Dendritic cell treated with granulocyte-macrophage colony-stimulating factor and Interleukin-4, amounts not matched to agents 40 ng/mL and 50 ng/mL, for 4 days (primary cell): ENCODE results near the gene CASK.

ENCODE experiments used
- H3K27ac Mint-ChIP-seq: one replicate; pipeline ENCODE4 v1.8.0; 2022; ENCODE audit warnings: mild to moderate bottlenecking, mixed read lengths
- H3K27me3 Mint-ChIP-seq: one replicate; pipeline ENCODE4 v1.8.0; 2022; ENCODE audit warnings: mild to moderate bottlenecking, mixed read lengths
- H3K36me3 Mint-ChIP-seq: one replicate; pipeline ENCODE4 v1.8.0; 2022; ENCODE audit warnings: low read depth, mixed read lengths
- H3K4me1 Mint-ChIP-seq: one replicate; pipeline ENCODE4 v1.8.0; 2022; ENCODE audit warnings: low read depth, mixed read lengths
- H3K4me3 Mint-ChIP-seq: one replicate; pipeline ENCODE4 v1.8.0; 2022; ENCODE audit warnings: mild to moderate bottlenecking, moderate library complexity, mixed read lengths
- H3K9me3 Mint-ChIP-seq: one replicate; pipeline ENCODE4 v1.8.0; 2022; ENCODE audit warnings: mixed read lengths
- intact Hi-C: fragments of 100-400 bp; cut with micrococcal nuclease; formaldehyde crosslinking; loops from one replicate; pipeline ENCODE4 v1.15.0; 2022

CASK gene

DNA sequence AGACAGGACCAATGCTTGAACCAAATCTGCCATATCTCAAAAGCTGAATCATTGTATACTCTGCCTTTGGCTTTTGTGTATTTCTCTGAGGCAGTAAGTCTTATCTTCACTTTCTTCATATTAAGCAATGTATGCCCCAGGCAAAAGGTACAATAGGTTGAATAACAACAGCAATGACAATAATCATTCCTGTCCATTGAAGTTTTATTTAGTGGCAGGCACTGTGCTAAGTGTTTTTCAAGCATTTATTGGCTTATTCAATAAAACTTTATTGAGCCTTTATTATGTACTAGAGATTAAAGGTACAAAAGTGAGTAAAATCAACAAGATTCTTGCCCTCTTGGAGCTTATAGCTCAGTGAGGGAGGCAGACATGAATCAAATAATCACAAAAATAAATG is 8.2 kb upstream of the CASK start:
- H3K27me3 Mint-ChIP-seq = peaks cover 2% of the 10 kb centered on the region
- H3K4me3 Mint-ChIP-seq = no peak overlapping the region

DNA sequence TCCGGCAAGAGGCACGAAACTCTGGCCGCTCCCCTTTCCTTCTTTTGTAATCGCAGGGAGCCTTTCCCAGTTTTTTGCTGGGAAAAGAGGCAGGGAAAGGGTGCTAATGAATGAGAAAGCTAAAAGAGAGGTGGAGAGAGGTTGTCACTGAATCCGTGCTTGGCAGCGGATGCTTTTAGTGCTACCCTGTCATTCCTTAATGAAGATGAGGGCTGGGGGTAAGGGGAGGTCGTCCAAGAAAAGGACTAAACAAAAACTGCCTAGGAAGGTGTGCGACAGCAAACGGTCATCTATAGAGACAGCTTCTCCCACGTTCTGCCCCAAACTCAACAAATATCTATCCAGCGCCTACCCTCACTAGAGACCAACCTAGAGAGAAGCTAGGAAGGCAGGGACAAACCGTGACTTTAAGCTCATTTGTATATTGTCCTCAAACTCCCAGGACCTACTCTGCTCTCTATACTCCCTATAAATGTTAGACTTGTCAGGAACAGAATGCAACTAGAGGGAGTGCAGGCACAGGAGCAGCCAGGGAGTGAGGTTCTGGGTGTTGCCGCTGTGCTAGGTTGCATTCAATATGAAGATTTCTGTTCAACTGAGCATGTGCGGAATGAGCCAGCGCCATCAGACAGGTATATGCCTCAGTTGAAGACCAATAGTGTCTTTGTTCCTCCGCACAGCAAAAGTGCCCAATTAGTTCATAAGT is 777 bp upstream of the CASK start:
- H3K9me3 Mint-ChIP-seq = no peaks in the 10 kb centered on the region
- H3K27ac Mint-ChIP-seq = peak overlapping the region; percentile 73
- H3K4me1 Mint-ChIP-seq = peaks cover 9% of the 10 kb centered on the region
- peaks cover 10% of the 10 kb centered on the region for H3K27me3 Mint-ChIP-seq
- H3K4me3 Mint-ChIP-seq = peak overlapping the region; percentile 85
- intact Hi-C loops = loop anchor here (10.0 kb wide), 2 partner anchors 119 to 1731 kb away; partner anchors contain the start of gene MAOA
- H3K36me3 Mint-ChIP-seq = peaks cover 7% of the 10 kb centered on the region

More for the DNA sequence above, 8.2 kb upstream of the CASK start:
- peaks cover 5% of the 10 kb centered on the region for H3K4me1 Mint-ChIP-seq
- no peak overlapping the region for H3K27ac Mint-ChIP-seq
- intact Hi-C loops = no loop called here
- no peaks in the 10 kb centered on the region for H3K36me3 Mint-ChIP-seq
- no peaks in the 10 kb centered on the region for H3K9me3 Mint-ChIP-seq

DNA sequence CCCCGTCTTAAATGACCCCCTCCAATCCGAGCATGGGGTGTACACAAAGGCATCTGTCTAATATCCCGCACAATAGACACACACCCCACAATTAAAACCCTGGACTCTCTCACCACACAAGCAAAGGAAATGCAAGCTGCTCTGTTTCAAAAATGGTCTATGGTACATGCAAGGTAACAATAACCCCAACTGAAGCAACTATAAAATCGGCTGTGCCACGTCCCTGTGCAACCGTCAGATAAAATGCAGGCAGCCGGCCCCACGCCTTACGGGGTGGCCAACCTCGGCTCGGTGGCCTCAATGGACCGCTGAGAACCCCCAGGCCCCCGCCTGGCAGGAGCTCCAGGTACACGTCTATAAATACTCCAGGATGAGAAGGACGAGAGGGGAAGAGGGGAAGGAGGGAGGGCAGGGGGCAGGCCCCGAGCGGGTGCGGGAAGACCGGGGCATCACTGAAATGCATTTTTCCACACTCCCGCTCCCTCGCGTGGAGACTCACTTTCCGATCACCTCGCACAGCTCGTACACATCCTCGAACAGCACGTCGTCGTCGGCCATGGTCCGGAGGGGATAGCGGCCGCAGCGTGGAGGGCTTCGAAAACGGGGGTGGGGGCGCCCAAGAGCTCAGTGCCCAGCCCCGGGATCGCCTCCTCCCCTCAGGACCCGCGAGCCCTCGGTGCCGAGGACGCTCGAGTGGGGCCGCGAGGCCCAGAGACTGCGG is 763 bp downstream of the CASK start:
- Mint-ChIP-seq H3K36me3 (peaks cover 7% of the 10 kb centered on the region), H3K27me3 (peaks cover 10% of the 10 kb centered on the region), H3K9me3 (no peaks in the 10 kb centered on the region), H3K4me1 (peaks cover 9% of the 10 kb centered on the region), H3K27ac (peak overlapping the region; percentile 70), H3K4me3 (peak overlapping the region; percentile 87)
- intact Hi-C loops = loop anchor here (10.0 kb wide), 2 partner anchors 118 to 1732 kb away; partner anchors contain the start of gene MAOA

DNA sequence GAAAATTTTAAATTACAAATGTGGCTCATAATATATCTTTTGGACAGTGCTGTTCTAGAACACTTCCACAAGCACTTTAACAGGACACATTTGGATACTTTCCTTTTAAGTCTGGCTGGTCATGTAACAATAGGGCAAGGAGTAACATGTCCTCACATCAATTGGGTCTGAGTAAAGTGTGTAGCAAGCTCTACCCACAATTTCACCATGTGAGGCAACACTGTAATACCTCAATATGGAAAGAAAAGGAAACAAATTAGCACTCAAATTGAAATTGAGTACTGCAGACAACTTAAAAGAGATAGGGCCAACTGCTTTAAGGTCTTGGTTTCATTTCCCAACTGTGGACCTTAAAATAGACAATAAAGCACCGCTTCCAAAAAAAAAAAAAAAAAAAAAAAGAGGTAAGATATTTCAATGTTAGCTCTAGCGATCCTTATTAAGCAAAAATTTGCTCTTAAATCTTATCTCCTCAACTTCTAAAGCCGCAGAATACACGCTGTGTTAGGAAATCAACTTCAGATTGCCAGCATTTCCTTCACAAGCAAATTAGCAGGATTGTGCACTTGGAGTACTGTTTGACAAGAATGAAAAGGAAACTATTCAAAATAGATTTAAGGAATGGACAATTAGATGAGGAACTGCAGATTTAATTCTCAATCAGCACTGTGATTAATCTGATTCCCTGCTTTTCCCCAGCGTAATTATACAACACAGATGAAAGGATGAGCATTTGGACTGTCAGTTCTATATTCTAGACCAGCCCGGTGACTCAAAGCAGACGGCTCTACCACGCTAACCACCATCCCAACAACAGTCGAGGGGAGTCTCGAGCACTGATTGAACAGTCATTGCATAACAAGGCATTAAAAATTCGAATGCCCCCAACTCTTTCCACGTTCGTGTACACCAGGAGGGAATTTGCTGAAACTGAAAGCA is 1.6 kb downstream of the CASK start:
- Mint-ChIP-seq H3K4me1 (peaks cover 9% of the 10 kb centered on the region), H3K27ac (peak overlapping the region; percentile 70), H3K27me3 (peaks cover 10% of the 10 kb centered on the region), H3K9me3 (no peaks in the 10 kb centered on the region), H3K4me3 (peak overlapping the region; percentile 87), H3K36me3 (peaks cover 7% of the 10 kb centered on the region)
- intact Hi-C loops = loop anchor here (10.0 kb wide), 2 partner anchors 117 to 1733 kb away; partner anchors contain the start of gene MAOA

DNA sequence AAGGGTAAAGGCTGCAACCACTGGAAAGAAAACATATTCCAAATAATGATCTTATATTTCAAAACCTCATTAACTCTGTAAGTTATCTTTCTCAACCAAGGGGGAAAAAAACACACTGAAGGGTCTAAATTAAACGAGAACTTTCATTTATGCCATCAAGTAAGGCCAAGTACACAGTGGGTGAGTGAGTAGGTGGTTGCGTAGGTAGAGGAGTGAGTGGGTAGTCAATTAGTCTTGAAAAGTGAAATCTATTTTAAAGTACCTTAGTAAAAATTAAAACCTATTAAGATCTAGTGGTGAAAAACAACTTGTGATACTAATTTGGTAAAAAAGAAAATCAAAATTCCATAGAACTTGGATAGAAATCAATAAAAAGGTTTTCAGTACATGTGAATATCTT is 3.5 kb downstream of the CASK start:
- intact Hi-C loops = loop anchor here (10.0 kb wide), 2 partner anchors 115 to 1735 kb away; partner anchors contain the start of gene MAOA
- Mint-ChIP-seq H3K27ac (no peak overlapping the region), H3K4me3 (no peak overlapping the region)

DNA sequence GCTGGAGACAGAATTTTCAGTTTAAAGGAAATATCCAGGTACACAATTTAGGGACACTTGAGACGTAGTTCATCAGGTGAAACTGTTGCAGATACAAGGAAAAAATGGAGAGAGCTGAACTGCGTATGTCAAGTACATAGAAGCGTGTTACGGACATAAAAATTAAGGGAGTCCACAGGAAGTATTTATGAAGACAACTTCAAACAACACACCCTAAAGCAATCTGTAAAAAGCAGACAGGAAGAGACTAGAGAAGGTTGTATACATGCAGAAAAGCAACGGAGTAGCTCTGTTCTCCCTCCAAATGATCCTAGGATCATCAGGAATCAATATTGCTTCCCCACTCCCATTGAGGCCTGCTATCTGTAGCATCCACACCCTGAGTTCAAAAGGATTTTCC is 5.8 kb downstream of the CASK start:
- peaks cover 4% of the 10 kb centered on the region for H3K36me3 Mint-ChIP-seq
- H3K4me3 Mint-ChIP-seq = no peak overlapping the region
- H3K27ac Mint-ChIP-seq = no peak overlapping the region
- no peaks in the 10 kb centered on the region for H3K27me3 Mint-ChIP-seq
- intact Hi-C loops = no loop called here
- H3K4me1 Mint-ChIP-seq = peaks cover 8% of the 10 kb centered on the region
- no peaks in the 10 kb centered on the region for H3K9me3 Mint-ChIP-seq

More for the DNA sequence above, 3.5 kb downstream of the CASK start:
- H3K36me3 Mint-ChIP-seq = peaks cover 7% of the 10 kb centered on the region
- H3K27me3 Mint-ChIP-seq = no peaks in the 10 kb centered on the region
- H3K9me3 Mint-ChIP-seq = no peaks in the 10 kb centered on the region
- peaks cover 9% of the 10 kb centered on the region for H3K4me1 Mint-ChIP-seq

DNA sequence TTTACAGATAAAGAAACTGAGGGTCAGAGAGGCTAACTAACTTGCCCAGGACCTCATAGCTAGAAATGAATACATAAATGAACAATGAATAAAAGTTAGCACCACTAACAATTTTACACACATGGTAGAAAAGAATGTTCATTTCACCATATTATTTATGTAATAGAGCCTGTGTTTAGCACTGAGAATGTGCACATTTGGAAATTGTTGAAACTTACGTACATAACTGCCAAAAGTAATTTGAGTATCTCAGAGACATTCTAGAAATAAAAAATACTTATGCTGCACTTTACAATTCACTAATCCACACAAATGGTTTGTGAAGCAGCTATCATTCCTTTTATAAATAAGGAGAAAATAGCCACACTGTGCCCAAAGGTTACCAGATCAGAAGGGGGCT is 9.9 kb downstream of the CASK start:
- no peaks in the 10 kb centered on the region for H3K4me1 Mint-ChIP-seq
- intact Hi-C loops = no loop called here
- H3K9me3 Mint-ChIP-seq = no peaks in the 10 kb centered on the region
- H3K36me3 Mint-ChIP-seq = no peaks in the 10 kb centered on the region
- H3K27me3 Mint-ChIP-seq = no peaks in the 10 kb centered on the region
- no peak overlapping the region for H3K27ac Mint-ChIP-seq
- H3K4me3 Mint-ChIP-seq = no peak overlapping the region

DNA sequence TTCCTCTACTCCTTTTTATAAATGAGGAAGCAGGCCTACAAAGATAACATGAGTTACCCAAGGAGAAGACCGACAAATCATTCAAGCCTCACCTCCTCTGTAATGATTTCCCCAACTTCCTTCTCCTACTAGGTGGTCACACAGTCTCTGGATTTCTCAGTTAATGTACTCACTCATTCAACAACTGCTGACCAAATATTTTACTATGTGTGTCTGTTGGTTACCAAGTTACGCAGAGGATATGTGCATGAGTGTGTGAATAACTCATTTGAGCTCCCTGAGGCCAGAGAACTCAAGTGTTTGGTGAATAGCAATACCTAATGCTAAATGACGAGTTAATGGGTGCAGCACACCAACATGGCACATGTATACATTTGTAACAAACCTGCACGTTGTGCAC is 10.4 kb downstream of the CASK start:
- Mint-ChIP-seq H3K27ac (no peak overlapping the region), H3K36me3 (no peaks in the 10 kb centered on the region), H3K4me3 (no peak overlapping the region), H3K9me3 (no peaks in the 10 kb centered on the region), H3K4me1 (no peaks in the 10 kb centered on the region), H3K27me3 (no peaks in the 10 kb centered on the region)
- intact Hi-C loops = no loop called here

DNA sequence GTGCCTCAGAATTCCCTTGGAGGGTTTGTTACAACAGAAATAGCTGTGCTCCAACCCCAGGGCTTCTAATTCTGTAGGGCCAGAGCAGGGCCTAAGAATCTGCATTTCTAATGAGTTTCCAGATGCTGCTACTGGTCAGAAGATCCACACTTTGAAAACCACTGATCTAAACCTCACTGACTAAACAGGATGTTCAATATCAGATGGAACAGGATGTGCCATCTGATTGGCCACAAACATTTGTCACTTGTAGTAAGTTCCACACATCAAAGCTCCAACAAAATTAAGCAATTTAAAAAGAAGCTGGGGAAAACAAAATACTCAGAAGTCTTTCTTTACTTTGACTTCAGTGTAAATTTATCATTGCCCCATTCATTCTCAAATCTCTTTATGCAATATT is 14.3 kb downstream of the CASK start:
- H3K36me3 Mint-ChIP-seq = no peaks in the 10 kb centered on the region
- intact Hi-C loops = no loop called here
- H3K9me3 Mint-ChIP-seq = no peaks in the 10 kb centered on the region
- H3K27me3 Mint-ChIP-seq = no peaks in the 10 kb centered on the region
- H3K4me3 Mint-ChIP-seq = no peak overlapping the region
- no peak overlapping the region for H3K27ac Mint-ChIP-seq
- H3K4me1 Mint-ChIP-seq = no peaks in the 10 kb centered on the region

DNA sequence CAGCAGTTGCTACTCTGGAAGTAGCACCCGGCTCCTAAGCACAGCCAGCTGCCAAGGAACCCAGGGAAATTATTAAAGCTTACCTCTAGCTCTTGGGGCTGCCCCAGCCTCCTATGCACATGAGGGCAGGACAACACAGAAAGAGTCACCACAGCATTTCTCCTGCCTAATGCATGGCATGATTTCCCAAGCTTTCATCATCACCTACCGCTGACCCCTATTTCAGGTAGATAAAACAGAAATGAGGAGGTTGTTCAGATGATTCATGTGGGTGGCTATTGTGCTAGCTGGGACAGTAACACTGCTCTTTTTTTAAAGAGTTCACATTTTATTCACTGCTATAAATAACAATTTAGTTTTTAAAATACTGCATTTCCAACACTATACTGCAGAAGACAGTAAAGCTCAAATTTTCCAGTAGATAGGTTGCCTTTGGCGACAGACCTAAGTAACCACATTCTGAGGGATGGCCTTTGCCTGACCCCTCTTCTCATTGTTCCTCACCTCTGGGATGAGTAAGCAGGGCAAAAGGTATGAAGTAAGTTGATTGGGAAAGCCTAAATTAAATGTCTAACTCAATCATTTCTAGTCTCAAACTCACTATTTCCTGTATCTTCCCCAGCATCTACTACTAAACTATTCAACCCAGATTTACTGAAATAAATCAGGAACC is 16.7 kb downstream of the CASK start:
- no peaks in the 10 kb centered on the region for H3K36me3 Mint-ChIP-seq
- H3K9me3 Mint-ChIP-seq = peaks cover 10% of the 10 kb centered on the region
- no peak overlapping the region for H3K4me3 Mint-ChIP-seq
- no peaks in the 10 kb centered on the region for H3K4me1 Mint-ChIP-seq
- intact Hi-C loops = no loop called here
- no peaks in the 10 kb centered on the region for H3K27me3 Mint-ChIP-seq
- no peak overlapping the region for H3K27ac Mint-ChIP-seq

DNA sequence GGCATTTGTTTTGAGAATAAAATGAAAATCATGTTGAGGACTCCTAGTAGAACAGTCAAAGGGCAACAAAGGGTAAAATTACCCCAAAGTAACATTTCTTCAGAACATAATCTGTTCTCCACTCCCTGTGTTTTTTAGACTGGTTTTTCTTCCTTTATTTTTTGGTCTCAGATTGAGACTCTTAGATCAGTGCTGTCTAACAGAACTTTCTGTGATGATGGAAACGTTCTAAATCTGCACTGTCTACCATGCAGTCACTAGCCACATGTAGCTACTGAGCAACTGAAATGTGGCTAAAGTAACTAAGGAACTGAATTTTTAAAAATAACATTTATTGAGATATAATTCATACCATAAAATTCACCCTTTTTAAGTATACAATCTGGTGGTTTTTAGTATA is 19.8 kb downstream of the CASK start:
- no peaks in the 10 kb centered on the region for H3K4me1 Mint-ChIP-seq
- H3K36me3 Mint-ChIP-seq = no peaks in the 10 kb centered on the region
- intact Hi-C loops = no loop called here
- no peak overlapping the region for H3K4me3 Mint-ChIP-seq
- no peaks in the 10 kb centered on the region for H3K27me3 Mint-ChIP-seq
- H3K9me3 Mint-ChIP-seq = peaks cover 30% of the 10 kb centered on the region
- no peak overlapping the region for H3K27ac Mint-ChIP-seq

DNA sequence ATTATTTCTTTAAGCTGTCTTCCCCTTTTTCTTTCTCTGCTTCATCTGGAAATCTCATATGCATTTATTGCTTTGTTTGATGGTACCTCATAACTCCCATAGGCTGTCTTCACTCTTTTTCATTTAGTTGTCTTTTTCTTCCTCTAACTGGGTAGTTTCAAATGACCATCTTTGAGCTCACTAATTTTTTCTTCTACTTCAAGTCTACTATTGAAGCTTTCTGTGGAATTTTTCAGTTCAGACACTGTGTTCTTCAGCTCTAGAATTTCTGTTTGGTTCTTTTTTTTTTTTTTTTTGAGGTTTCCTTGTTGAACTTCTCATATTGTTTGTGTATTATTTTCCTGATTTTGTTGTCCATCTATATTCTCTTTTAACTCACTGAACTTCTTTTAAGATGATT is 23.0 kb downstream of the CASK start:
- Mint-ChIP-seq H3K4me1 (no peaks in the 10 kb centered on the region), H3K27me3 (no peaks in the 10 kb centered on the region), H3K36me3 (no peaks in the 10 kb centered on the region), H3K4me3 (no peak overlapping the region), H3K27ac (no peak overlapping the region), H3K9me3 (peaks cover 36% of the 10 kb centered on the region)
- intact Hi-C loops = no loop called here

DNA sequence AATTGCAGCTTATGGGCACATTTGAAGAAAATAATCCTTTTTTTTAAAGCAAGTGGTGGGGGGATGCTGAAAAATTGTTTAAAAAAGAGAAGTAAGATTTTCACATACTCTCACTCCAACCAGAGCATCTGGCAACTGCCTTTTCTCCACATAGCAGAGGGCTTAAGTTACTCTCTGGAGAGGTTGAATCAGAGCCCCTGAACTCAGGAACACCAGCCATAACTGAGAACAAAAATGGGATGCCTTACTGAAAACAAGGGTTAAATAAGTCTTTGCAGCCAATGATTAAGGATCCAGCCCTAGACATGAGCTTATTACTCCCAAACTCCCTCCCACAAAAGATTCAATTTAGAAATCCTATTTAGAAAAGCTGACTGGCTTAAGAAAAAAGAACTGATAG is 27.5 kb downstream of the CASK start:
- H3K4me3 Mint-ChIP-seq = no peak overlapping the region
- intact Hi-C loops = no loop called here
- peaks cover 26% of the 10 kb centered on the region for H3K9me3 Mint-ChIP-seq
- no peaks in the 10 kb centered on the region for H3K27me3 Mint-ChIP-seq
- no peaks in the 10 kb centered on the region for H3K4me1 Mint-ChIP-seq
- no peaks in the 10 kb centered on the region for H3K36me3 Mint-ChIP-seq
- H3K27ac Mint-ChIP-seq = no peak overlapping the region
